ENCODE measurements around the gene PIP4K2A.

PIP4K2A gene

DNA sequence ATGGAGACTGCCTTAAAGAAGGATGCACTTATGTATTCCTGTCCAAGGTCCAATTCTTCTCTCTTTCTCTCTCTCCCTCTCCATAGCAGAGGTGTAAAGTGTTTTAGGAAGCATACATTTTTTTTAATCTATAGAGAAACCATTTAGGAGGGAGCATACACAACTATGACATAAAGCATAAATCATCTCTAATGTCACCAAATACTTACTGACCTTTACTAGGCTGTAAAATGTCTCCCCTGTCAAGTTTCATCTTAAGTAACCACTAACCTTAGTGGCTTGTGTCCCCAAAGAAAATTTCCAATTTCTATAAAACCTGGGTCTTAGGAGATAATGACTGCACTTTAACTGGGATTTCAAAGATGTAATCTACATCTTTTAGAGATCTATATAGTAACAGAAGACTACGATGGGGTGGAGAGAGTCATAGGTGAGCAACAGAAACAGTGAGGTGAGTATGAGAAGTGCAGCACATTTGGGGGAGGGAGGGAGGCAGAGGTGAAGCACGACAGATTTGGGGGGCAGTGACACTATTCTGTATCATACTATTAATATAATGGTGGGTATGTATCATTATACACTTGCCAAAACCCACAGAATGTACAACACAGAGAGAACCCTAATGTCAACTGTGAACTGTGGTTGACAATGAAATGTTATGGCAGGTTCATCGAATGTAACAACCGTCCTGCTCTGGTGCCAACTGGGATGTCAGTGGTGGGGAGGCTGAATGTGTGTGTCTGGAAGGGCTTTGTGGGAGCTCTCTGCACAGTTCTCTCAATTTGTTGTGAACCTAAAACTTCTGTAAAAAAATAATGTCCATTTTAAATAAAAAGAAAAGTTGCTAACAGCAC, 79.5 kb downstream of the PIP4K2A start:
- DNase-seq = no peak

DNA sequence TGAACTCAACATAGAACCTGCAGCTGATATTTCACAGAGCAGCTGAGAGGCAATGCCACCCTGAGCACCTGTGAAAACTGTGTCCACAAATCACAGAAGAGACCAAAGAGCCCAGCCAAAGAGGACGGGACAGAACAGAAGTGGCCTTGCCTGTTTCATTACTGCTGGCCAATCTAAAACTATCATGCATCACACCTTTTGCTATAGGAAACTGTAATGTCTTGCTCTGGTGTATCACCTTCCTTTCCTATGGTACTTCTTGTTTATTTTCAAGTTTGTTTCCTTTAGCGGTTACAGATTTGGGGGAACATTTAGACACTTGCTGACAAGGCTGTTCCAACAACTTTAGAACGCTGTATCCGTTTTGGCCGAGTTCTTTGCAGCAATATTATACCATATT, 80.3 kb downstream of the PIP4K2A start:
- DNase-seq = no peak

DNA sequence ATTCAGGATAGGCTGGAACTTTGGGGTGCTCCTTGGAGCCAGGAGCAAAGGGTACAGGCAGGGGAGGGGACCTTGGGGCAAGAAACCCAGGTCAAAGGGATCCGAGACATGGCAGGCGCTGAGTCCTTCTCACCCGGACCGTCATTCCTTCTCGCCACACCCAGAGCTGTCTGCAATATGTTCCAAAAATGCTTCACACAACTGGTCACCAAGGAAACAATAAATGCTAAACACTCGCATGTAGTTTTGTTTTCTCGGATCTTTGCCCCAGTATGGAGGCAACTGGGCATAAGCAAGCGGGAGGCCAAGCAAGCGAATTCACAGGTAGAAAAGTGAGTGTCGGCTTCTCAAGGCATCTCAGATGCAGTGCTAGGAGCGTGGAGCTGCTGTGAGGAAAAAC, 80.8 kb downstream of the PIP4K2A start:
- DNase-seq = no peak

DNA sequence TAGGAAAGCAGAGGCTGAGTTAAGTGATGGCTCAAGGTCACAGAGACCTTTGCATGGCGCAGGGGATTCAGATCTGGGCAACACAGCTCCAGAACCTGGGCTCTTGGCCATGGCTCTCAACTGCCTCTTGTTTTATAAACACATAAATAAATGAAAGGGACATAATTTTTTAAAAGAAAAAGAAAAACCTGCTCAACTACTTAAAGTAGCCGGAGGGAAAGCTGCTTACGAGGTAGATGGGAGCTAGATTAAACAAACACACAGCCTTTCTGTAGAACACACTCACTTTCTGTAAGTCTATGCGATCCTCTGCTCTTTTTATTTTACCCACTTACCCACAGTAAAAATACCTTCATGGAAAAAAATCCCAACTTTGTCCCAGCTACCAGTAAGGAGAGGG, 81.3 kb downstream of the PIP4K2A start:
- DNase-seq = no peak

DNA sequence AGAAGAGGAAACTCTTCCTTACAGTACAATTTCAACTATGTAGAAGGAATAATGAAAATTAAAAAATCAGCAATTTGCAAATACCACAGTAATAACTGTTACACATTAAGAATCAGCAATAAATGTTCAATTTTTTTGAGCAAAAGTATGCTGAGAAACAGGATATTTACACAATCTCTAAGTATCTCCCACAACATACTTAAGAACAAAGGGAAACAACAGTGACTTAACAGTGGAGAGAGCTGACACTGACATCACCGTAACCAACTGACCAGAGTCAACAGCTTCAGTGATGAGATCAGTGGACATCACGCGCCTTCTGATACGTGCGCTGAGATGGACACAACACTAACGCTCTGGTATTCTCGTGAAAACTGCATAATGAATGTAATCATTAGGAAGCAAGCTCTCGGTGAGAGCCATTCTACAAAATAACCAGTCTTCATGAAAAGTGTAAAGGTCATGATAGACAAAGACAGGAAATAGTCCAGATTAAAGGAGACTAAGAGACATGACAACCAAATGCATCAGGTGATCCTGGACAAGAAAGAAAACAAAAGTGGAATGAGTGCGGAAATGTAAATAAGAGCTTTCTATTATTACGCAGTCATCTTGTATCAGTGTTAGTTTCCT, 82.6 kb downstream of the PIP4K2A start:
- DNase-seq = no peak

DNA sequence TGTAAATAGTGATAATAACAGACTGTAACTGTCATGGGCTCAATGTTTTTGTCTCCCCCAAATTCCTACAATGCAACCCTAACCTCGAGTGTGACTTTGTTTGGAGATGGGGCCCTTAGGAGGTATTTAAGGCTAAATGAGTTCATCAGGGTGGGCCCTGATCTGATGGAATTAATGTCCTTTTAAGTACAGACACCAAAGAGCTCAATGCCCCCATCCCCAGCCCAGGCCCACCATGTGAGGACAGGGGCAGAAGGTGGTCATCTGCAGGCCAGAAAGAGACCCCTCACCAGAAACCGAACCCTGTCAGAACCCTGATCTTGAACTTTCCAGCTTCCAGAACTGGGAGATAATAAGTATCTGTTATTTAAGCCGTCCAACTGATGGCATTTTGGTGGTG, 83.2 kb downstream of the PIP4K2A start:
- no peak for DNase-seq

GRCh38 chr10:22630234-22631174, 83.9 kb downstream of the PIP4K2A start:
- DNase-seq = no peak

GRCh38 chr10:22629852-22630233, 84.5 kb downstream of the PIP4K2A start:
- no peak for DNase-seq

- DNase-seq = no peak
Observed at GRCh38 chr10:22629126-22629525, 85.3 kb downstream of the PIP4K2A start.

DNA sequence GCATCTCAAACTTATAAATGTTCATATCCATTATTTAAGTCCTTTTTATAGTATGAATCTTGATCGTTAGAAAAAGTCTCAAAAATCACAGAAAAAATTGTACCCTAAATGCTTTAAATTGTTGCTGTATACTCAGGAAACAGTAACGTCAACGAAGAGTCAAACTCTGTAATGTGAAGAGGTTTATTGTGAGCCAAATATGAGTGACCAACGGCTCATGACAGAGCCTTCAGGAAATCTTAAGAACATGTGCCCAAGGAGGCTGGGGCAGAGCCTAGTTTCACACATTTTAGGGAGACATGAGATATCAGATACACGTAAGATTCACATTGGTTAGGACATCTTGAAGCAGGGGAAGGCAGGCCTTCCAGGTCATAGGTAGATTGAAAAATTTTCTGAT, 86.1 kb downstream of the PIP4K2A start:
- DNase-seq = no peak

DNA sequence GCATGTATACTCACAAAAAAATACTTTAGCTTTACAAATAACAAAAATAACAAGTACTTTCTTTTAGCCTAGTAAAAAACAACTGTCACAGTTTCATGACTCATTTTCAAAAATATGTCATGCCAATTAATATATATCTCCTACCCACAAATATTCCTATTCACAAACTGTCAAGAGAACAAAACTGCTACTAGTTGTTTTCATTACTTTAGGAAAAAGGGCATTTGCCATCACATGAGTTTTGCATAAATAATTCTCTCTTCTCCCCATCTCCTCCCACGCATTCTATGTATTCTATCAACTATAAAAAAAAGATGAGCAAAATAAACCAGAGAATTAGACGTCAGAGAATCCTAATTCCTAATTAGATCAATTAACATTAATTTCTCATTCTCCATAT, 87.6 kb downstream of the PIP4K2A start:
- DNase-seq = no peak

DNA sequence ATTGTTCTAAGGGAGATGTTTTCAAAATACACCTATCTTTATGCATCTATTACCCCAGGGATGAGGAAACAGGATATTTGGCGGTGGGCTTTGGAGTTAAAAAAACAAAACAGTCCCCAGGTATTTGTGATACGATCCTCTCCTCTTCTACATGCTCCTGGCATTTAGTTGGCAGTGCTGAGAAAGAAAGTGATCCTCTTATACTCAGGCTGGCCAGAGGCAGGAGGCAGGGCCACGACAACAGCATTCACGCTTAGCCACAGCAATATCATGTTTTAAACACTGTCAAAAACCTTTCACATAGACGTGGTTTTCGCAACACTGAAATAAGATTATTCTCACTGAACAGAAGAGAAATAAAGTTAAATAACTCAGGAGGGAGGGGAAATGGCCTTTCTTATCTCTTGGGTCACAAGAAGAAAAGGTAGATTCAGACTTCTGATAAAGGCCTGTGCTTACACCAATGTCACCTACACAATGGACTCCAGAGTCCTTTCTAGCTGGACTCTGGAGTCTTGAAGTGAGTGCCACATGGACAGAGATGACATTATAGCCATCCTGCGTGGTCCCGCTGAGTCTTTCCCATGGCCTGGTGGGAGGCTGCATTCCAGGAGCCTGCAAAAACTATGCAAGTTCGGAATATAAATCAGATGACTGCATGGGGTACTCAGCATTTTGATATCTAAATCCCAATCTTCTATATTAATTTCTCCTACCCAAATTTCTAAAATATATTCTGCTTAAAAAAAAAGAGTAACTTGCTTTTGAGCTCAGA, 88.7 kb downstream of the PIP4K2A start:
- DNase-seq = no peak

DNA sequence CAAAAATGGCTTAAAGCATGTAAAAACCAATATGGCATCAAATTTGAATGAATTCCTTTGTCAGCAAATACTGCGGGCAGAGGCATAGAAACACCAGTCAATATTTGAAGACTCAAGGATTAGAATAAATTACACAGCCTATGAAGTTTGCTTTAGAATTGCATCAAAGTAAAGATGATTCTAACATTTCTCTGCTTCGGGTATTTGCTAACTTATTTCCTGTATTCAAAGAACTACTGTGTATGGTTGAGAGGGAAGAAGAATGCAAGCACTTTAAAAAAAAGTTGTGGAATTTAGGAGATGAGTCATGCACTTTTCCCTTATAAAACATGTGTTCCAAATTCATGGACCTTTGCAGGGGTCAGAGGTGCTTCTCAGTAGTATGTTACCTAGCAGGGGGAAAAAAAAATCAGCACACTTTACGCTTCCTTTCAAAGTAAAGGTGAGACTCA, 90.1 kb downstream of the PIP4K2A start:
- DNase-seq = no peak

DNA sequence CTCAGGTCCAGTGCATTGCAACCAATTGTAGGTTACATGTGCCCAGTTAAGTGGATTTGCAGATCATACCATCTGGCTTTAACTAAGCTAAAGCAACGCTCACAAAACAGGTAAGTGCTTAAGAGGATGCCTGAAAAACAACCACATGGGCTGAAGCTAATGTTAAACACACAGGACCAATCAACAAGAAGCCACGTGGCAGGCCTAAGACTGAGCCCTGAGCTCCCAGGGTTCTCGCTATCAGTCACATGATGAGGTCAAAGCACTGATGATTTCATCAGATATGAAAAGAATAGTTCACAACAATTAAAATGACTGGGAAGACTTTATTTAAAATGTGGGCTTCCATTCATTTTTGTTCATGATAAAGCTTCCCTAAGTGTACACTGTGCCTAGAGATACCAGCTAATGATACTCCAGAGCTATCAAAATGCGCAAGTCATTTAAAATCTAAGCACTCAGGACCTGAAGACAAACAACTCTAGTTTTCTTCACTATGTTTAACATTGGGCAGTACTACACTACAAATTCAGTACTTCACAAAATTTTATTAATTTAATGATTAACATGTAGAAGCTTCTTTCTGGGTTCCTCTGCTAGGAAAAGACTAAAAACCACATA, 90.6 kb downstream of the PIP4K2A start:
- no peak for DNase-seq

GRCh38 chr10:22622242-22622806, 92.1 kb downstream of the PIP4K2A start:
- DNase-seq = no peak

DNA sequence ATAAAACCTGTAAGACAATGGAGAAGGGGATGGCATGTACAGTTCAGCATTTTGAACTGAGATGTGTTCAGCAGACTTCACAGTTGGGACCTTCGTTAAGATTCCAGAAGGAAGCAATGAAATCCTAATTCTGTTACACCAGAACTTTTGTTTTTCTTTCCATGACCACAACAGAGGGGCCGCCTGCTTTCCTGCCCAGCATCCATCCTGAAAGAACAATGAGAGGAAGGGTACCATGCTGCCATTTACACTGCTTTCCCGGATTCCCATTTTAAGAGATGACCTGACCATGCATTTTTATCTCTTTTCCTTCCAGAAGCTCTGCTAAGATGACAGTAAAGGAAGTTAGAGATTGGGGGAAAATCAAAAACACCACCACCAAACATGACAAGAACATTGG, 92.7 kb downstream of the PIP4K2A start:
- DNase-seq = no peak

GRCh38 chr10:22620929-22621328, 93.4 kb downstream of the PIP4K2A start:
- no peak for DNase-seq

DNA sequence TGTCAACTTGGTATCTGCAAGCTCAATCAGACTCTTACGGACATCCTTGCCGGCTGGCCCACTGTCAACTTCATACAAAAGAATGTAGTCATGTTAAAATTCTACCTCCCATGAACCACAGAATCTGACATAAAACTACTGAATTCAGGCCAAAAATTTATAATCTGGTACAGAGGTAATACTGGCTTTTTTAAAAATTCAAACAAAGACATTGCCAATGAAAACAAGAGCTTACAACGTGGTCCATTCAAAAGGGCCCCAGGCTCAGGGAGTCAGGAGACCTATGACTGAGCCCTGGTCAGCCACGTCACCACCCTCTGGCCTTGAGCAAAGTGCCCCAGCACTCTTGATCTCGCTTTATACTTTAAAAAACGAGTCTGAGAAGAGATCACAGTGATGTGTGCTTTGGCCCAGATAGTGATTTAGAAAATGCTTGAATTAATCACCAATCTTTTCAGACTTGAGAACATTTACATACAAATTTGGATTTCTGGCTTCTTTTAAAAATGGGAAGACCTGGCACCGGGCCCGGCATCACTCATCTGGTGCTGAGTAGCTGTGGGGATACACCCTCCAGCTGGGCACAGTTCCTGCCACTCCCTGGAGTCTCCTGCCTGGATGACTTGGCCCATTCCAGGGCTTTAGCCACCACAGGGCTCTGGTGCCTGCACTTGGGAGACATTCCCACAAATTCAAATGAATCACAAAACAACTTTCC, 94.1 kb downstream of the PIP4K2A start:
- DNase-seq = peak; percentile 69

- no peak for DNase-seq
Observed at GRCh38 chr10:22619101-22619500, 95.3 kb downstream of the PIP4K2A start.

DNA sequence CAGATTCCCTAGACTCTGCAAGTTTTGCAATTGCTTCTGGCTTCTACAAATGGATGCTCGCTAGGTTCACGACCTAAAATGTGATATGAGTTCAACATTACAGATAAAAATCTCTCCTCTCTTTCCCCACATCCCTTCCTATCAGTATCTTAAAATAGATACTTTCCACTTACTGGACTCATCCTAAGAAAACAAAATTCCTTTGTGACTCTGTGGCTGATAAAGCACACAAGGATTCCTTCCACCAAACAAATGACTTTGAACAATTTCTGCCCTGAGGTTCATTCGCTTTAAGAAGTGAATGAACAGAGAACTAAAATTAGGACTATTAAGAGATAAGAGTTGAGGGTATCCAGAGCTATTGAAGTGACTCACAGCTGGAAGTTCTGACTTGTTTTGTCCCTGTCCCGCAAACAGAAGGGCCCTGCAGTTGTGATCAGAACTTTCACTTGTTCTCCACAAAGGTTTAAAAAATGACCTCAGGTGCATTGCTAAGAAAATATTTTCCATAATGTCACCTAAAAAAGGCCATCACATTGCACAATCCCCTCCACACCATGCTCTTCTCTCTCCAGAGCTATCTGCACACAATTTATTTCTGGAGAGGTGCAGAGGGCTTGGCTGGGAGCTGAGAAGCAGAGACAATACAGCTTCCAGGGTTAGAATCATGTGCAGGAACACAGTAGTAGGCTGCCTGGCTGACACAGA, 96.1 kb downstream of the PIP4K2A start:
- DNase-seq = no peak
